K562 (cell line): ENCODE data around the gene ACP1. TPM values are rescaled to one million over a fixed set of nuclear protein-coding genes. Genes with fewer than 3 reads are reported as not detected.
A peak's percentile ranks its signal among the peaks of the same experiment; 100 is the strongest.

Experiments
- ATAC-seq: fragments of 200-7000 bp; cut with Tn5 transposase; 3 replicates; pipeline ENCODE4 v1.9.1; 2020; ENCODE audit warnings: moderate library complexity
- BruUV-seq: library from RNA; stranded (reverse); fragments of 400-500 nt; replicated peaks from 2 replicates; lab custom pipeline; 2021; lab: Mats Ljungman, UMichigan
- CTCF ChIA-PET: fragments of 300-600 bp; formaldehyde crosslinking; extraction: SDS; loops from one replicate; lab custom pipeline; 2021; ENCODE audit warnings: low intra/inter-chr PET ratio; lab: Yijun Ruan, JAX
- POLR2A ChIA-PET: fragments of 300-600, 350-650 bp; sonication (Branson Sonifier 250); formaldehyde crosslinking; extraction: SDS; loops from one replicate; lab custom pipeline; 2021; ENCODE audit warnings: antibody characterized with exemption, inconsistent platforms; lab: Yijun Ruan, JAX
- DNase-seq, 4 experiments: peaks; one replicate each; pipeline versions ENCODE4 v3.0.0 to v3.0.0-alpha.2; 2011 to 2018; ENCODE audit warnings: low spot score in 3 of 4, mixed read lengths in 3 of 4; ENCODE audit errors: extremely low read depth in 1 of 4
- FAIRE-seq: peaks from 2 replicates; lab custom pipeline; 2011; peaks lifted over from hg19 to GRCh38; lab: Jason Lieb, UNC
- H2AFZ ChIP-seq: 2 replicates; pipeline ENCODE4 v1.6.0; 2011; ENCODE audit warnings: low read depth, low read length, control low read depth, inconsistent platforms
- H3K27ac ChIP-seq: fragments of 200-600 bp; 3 replicates; pipeline ENCODE4 v1.8.0; 2011; ENCODE audit warnings: low read depth, mild to moderate bottlenecking, control low read depth, inconsistent platforms, low read length, moderate library complexity, mixed read lengths; ENCODE audit errors: extremely low read depth
- H3K27me3 ChIP-seq, 2 experiments: fragments of 300-600 bp in 1 of 2; 2 replicates in 1 of 2; 3 replicates in 1 of 2; pipeline versions ENCODE4 v1.6.0 to v1.8.0; 2011; ENCODE audit warnings: inconsistent platforms in 2 of 2, low read length in 2 of 2, mild to moderate bottlenecking in 1 of 2, mixed read lengths in 1 of 2, moderate library complexity in 1 of 2; ENCODE audit not compliant: control insufficient read depth in 2 of 2, insufficient read depth in 2 of 2
- H3K36me3 ChIP-seq: fragments of 300-600 bp; 3 replicates; pipeline ENCODE4 v1.8.0; 2011; ENCODE audit warnings: mild to moderate bottlenecking, low read length, inconsistent platforms; ENCODE audit not compliant: control insufficient read depth, insufficient read depth
- H3K4me1 ChIP-seq, 2 experiments: fragments of 200-600 bp in 1 of 2; replicated peaks in 1 of 2; 2 replicates in 1 of 2; 3 replicates in 1 of 2; pipeline versions ENCODE4 v1.5.1 to v1.8.0; 2011; ENCODE audit warnings: inconsistent platforms in 2 of 2, low read length in 2 of 2, mild to moderate bottlenecking in 1 of 2, mixed read lengths in 1 of 2, moderate library complexity in 1 of 2; ENCODE audit not compliant: control insufficient read depth in 2 of 2, insufficient read depth in 2 of 2
- H3K4me2 ChIP-seq: 2 replicates; pipeline ENCODE4 v1.6.1; 2011; ENCODE audit warnings: low read length, control low read depth, inconsistent platforms, mixed read lengths; ENCODE audit not compliant: insufficient read depth
- H3K4me3 ChIP-seq: fragments of 200-600 bp; sonication (generic), shearing (Covaris generic); 2 replicates; pipeline ENCODE4 v1.5.1; 2016; ENCODE audit warnings: control low read depth, inconsistent platforms
- H3K79me2 ChIP-seq: fragments of 200-600 bp; 3 replicates; pipeline ENCODE4 v1.8.0; 2011; ENCODE audit warnings: low read length, inconsistent platforms; ENCODE audit not compliant: control insufficient read depth, insufficient read depth
- H3K9ac ChIP-seq, 2 experiments: 2 replicates each; pipeline versions ENCODE4 v1.6.0 to v1.6.1; 2011; ENCODE audit warnings: low read depth in 2 of 2, low read length in 2 of 2, control low read depth in 1 of 2, inconsistent platforms in 1 of 2, mild to moderate bottlenecking in 1 of 2, mixed read lengths in 1 of 2; ENCODE audit not compliant: insufficient read depth in 1 of 2
- H3K9me1 ChIP-seq: one replicate; pipeline ENCODE4 v1.6.0; 2011; ENCODE audit warnings: inconsistent platforms, mild to moderate bottlenecking, low read length, moderate library complexity; ENCODE audit not compliant: control insufficient read depth, insufficient read depth
- H3K9me3 ChIP-seq: replicated peaks from 2 replicates; pipeline ENCODE4 v1.5.1; 2011; ENCODE audit warnings: low read depth, low read length, inconsistent platforms; ENCODE audit not compliant: control insufficient read depth, insufficient read depth
- H4K20me1 ChIP-seq: replicated peaks from 2 replicates; pipeline ENCODE4 v1.6.1; 2011; ENCODE audit warnings: low read length, inconsistent platforms, mixed read lengths; ENCODE audit not compliant: control insufficient read depth, insufficient read depth
- E2F5 ChIP-seq: sonication (generic); formaldehyde crosslinking; IDR thresholded peaks from 2 replicates; pipeline ENCODE4 v1.8.0; 2022; ENCODE audit warnings: mild to moderate bottlenecking, missing genetic modification reagents
- L3MBTL2 ChIP-seq: fragments of 450-650 bp; IDR thresholded peaks from 2 replicates; pipeline ENCODE4 v1.6.1; 2016; ENCODE audit warnings: mild to moderate bottlenecking, moderate library complexity
- MAX ChIP-seq: sonication (generic); formaldehyde crosslinking; IDR thresholded peaks from 2 replicates; pipeline ENCODE4 v1.9.0; 2022; ENCODE audit warnings: mild to moderate bottlenecking, missing genetic modification reagents
- PRPF4 ChIP-seq: fragments of 200-400 bp; formaldehyde crosslinking; IDR thresholded peaks from one replicate; pipeline ENCODE4 v1.6.1; 2017; ENCODE audit warnings: low read length, low read depth, mild to moderate bottlenecking; ENCODE audit not compliant: insufficient read depth, poor library complexity, severe bottlenecking
- SIN3A ChIP-seq, 2 experiments: fragments of 150-350 bp in 1 of 2; IDR thresholded peaks; 2 replicates each; pipeline ENCODE4 v1.6.1; 2011 to 2016; ENCODE audit warnings: borderline replicate concordance in 2 of 2, low read depth in 2 of 2, low read length in 2 of 2, mild to moderate bottlenecking in 2 of 2, moderate library complexity in 2 of 2; ENCODE audit not compliant: control insufficient read depth in 1 of 2
- SRSF7 ChIP-seq: fragments of 200-400 bp; formaldehyde crosslinking; optimal IDR thresholded peaks from 2 replicates; pipeline ENCODE3; 2017; ENCODE audit warnings: mild to moderate bottlenecking, low read depth, low read length
- TGIF2 ChIP-seq: sonication (generic); formaldehyde crosslinking; IDR thresholded peaks from 2 replicates; pipeline ENCODE4 v1.8.1; 2022; ENCODE audit warnings: mild to moderate bottlenecking, missing genetic modification reagents, moderate library complexity
- WHSC1 ChIP-seq: IDR thresholded peaks from one replicate; pipeline ENCODE4 v1.6.1; 2012; ENCODE audit warnings: low read length, control low read depth, inconsistent platforms
- WGBS: fragments of 100-300 bp; shearing (Covaris generic); methylation state at CpG from one replicate; pipeline ENCODE4 v1.1.6; 2016; ENCODE audit warnings: low coverage, mixed read lengths; ENCODE audit not compliant: insufficient coverage; ENCODE audit errors: missing lambda C conversion rate; 5-methylcytosine and 5-hydroxymethylcytosine counted together
- in situ Hi-C: fragments of 300-500 bp; cut with MboI; formaldehyde crosslinking; loops from 4 replicates; pipeline ENCODE4 v1.15.0; 2018; ENCODE audit warnings: inconsistent platforms, mixed read lengths
- intact Hi-C: fragments of 100-400 bp; cut with micrococcal nuclease; formaldehyde crosslinking; loops from 2 replicates; pipeline ENCODE4 v1.14.2; 2022
- polyA plus RNA-seq, 8 experiments: library from polyadenylated mRNA; depleted of rRNA in 4 of 8; stranded (reverse) in 5 of 8; unstranded in 3 of 8; fragments of >200 nt; fragmentation: Nextera tagmentation in 2 of 8; fragmentation: Illumina TruSeq in 1 of 8; extraction: Ambion mirVana in 2 of 8; extraction: Trizol in 1 of 8; gene quantifications; 2 replicates each; pipeline versions ENCODE4 v1.2.1 to v1.2.3, GENCODE V29; 2011 to 2014; ENCODE audit warnings: inconsistent platforms in 1 of 8, missing spikeins in 1 of 8
- total RNA-seq, 7 experiments: library from RNA; depleted of rRNA in 6 of 7; stranded (reverse); fragments of >200 nt in 6 of 7; fragmentation: Illumina TruSeq in 2 of 7; extraction: Trizol in 2 of 7; gene quantifications; 2 replicates each; pipeline versions ENCODE4 v1.2.1 to v1.2.3, GENCODE V29; 2011 to 2021; ENCODE audit warnings: low replicate concordance in 1 of 7
- TF ChIP-seq, protein P1 (sequence below), 2 experiments: IDR thresholded peaks; 2 replicates each; pipeline ENCODE4 v1.6.1; 2011; ENCODE audit warnings: borderline replicate concordance in 1 of 2, control low read depth in 1 of 2, low read depth in 1 of 2, low read length in 1 of 2, mild to moderate bottlenecking in 1 of 2, mixed read lengths in 1 of 2, moderate library complexity in 1 of 2; ENCODE audit not compliant: insufficient read depth in 1 of 2, insufficient read length in 1 of 2, poor library complexity in 1 of 2, severe bottlenecking in 1 of 2; ENCODE audit errors: extremely low read depth in 1 of 2
- TF ChIP-seq, protein P2 (sequence below): sonication (generic); formaldehyde crosslinking; IDR thresholded peaks from 2 replicates; pipeline ENCODE4 v1.8.1; 2023; ENCODE audit warnings: mild to moderate bottlenecking, missing genetic modification reagents
- TF ChIP-seq, protein P3 (sequence below): sonication (generic); formaldehyde crosslinking; IDR thresholded peaks from 2 replicates; pipeline ENCODE4 v1.8.0; 2022; ENCODE audit warnings: missing genetic modification reagents, mild to moderate bottlenecking, moderate library complexity, borderline replicate concordance

The ACP1 gene
- total and polyA plus RNA-seq, 9 of the 15 experiments (the other 6 are each of a cell fraction or from before 2014, with no cell fraction given) = 139 to 493 (median 189) TPM

GRCh38 chr2:263774-264492 lies 814 bp upstream of the ACP1 start, which contains the start of gene SH3YL1:
Gene SH3YL1, minus strand, starts transcription at chr2:264032. Its CDS starts 48 bp downstream, at chr2:263984.
- DNase-seq (no peak), ATAC-seq (peak; percentile 3), FAIRE-seq (no peak)
- peak within 1 kb of the TSS; percentile 83 for H3K4me3 ChIP-seq
- H3K27ac ChIP-seq = peak within 1 kb of the TSS; percentile 93
- H3K36me3 ChIP-seq = peaks cover 22% of the 10 kb centered on the region; the same call in 2 of the 3 replicates
- H3K79me2 ChIP-seq = peaks cover 45% of the 10 kb centered on the region
- peaks cover 13 to 21% of the 10 kb centered on the region in 2 experiments; a peak in 4 of 5 replicates for H3K4me1 ChIP-seq
- ChIA-PET CTCF (no interaction called here), POLR2A (interaction anchor here (0.6 kb wide), 1 partner anchor 414 kb away, joined by 3 read pairs; no protein-coding TSS in a partner anchor)
- H2AFZ ChIP-seq = peak within 1 kb of the TSS; percentile 96
- H3K9me1 ChIP-seq = peaks cover 6% of the 10 kb centered on the region
- no peaks in the 10 kb centered on the region; a peak in 1 of 5 replicates for H3K27me3 ChIP-seq
- in situ Hi-C loops = no loop called here
- intact Hi-C loops = no loop called here
- no peaks in the 10 kb centered on the region; the same call in 1 of the 2 replicates for H3K9me3 ChIP-seq
- peaks cover 20% of the 10 kb centered on the region for H4K20me1 ChIP-seq
- BruUV-seq = no TSS peak
- WGBS = 58% methylated on average over 14 of the region's 77 CpGs
- H3K9ac ChIP-seq = peak within 1 kb of the TSS; percentile 86 to 95
- H3K4me2 ChIP-seq = peak within 1 kb of the TSS; percentile 96
- TF ChIP-seq, protein P1, sequence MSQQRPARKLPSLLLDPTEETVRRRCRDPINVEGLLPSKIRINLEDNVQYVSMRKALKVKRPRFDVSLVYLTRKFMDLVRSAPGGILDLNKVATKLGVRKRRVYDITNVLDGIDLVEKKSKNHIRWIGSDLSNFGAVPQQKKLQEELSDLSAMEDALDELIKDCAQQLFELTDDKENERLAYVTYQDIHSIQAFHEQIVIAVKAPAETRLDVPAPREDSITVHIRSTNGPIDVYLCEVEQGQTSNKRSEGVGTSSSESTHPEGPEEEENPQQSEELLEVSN (IDR thresholded peaks at IDR 0.05; ENCODE audit: borderline replicate concordance in 1 of 2, extremely low read depth in 1 of 2, insufficient read depth in 1 of 2, insufficient read length in 1 of 2, low read depth in 1 of 2, low read length in 1 of 2, poor library complexity in 1 of 2, severe bottlenecking in 1 of 2) = peak in 1 of 2 experiments; percentile 79
- TF ChIP-seq SIN3A (IDR thresholded peaks at IDR 0.05; ENCODE audit: borderline replicate concordance in 2 of 2, control insufficient read depth in 1 of 2, low read depth in 2 of 2, low read length in 2 of 2) (0 out of 4 replicates have a peak, but pooled peaks of 1 of the 2 experiments have one; percentile 9), SRSF7 (peak; percentile 58), WHSC1 (no peak), L3MBTL2 (peak; percentile 56), E2F5 (CRISPR knock-in tag) (peak; percentile 47; the same call in 1 of the 2 replicates), PRPF4 (no peak), TGIF2 (0 out of 2 replicates have a peak, but pooled peaks have one; percentile 5), MAX (CRISPR knock-in tag) (peak; percentile 64; the same call in 1 of the 2 replicates)
- TF ChIP-seq, protein P2, sequence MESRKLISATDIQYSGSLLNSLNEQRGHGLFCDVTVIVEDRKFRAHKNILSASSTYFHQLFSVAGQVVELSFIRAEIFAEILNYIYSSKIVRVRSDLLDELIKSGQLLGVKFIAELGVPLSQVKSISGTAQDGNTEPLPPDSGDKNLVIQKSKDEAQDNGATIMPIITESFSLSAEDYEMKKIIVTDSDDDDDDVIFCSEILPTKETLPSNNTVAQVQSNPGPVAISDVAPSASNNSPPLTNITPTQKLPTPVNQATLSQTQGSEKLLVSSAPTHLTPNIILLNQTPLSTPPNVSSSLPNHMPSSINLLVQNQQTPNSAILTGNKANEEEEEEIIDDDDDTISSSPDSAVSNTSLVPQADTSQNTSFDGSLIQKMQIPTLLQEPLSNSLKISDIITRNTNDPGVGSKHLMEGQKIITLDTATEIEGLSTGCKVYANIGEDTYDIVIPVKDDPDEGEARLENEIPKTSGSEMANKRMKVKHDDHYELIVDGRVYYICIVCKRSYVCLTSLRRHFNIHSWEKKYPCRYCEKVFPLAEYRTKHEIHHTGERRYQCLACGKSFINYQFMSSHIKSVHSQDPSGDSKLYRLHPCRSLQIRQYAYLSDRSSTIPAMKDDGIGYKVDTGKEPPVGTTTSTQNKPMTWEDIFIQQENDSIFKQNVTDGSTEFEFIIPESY (CRISPR knock-in tag) = peak; percentile 97
- TF ChIP-seq, protein P3, sequence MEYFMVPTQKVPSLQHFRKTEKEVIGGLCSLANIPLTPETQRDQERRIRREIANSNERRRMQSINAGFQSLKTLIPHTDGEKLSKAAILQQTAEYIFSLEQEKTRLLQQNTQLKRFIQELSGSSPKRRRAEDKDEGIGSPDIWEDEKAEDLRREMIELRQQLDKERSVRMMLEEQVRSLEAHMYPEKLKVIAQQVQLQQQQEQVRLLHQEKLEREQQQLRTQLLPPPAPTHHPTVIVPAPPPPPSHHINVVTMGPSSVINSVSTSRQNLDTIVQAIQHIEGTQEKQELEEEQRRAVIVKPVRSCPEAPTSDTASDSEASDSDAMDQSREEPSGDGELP (CRISPR knock-in tag) = 0 out of 2 replicates have a peak, but pooled peaks have one; percentile 15
